H9 (cell line): Measurements from ENCODE around the gene MRPL44. TPM values are rescaled to one million over a fixed set of nuclear protein-coding genes. Genes with fewer than 3 reads are reported as not detected.

Experiments
- DNase-seq: peaks from one replicate; pipeline ENCODE4 v3.0.0-alpha.2; 2017
- H2AFZ ChIP-seq: one replicate; pipeline ENCODE4 v1.6.1; 2013; ENCODE audit warnings: mild to moderate bottlenecking, low read length, control low read depth, moderate library complexity
- H2AK5ac ChIP-seq: 2 replicates; pipeline ENCODE4 v1.6.1; 2013; ENCODE audit warnings: low read length, control low read depth, mixed read lengths; ENCODE audit not compliant: insufficient read length
- H2BK120ac ChIP-seq: one replicate; pipeline ENCODE4 v1.6.1; 2013; ENCODE audit warnings: low read depth, mild to moderate bottlenecking, low read length, control low read depth, inconsistent platforms; ENCODE audit not compliant: poor library complexity, severe bottlenecking
- H2BK12ac ChIP-seq: 2 replicates; pipeline ENCODE4 v1.6.1; 2013; ENCODE audit warnings: low read length, control low read depth, mixed read lengths, low read depth; ENCODE audit not compliant: insufficient read length
- H2BK15ac ChIP-seq: 2 replicates; pipeline ENCODE4 v1.6.1; 2013; ENCODE audit warnings: low read depth, low read length, control low read depth
- H2BK20ac ChIP-seq: one replicate; pipeline ENCODE4 v1.6.1; 2013; ENCODE audit warnings: low read depth, mild to moderate bottlenecking, low read length, control low read depth, inconsistent platforms; ENCODE audit not compliant: poor library complexity, severe bottlenecking
- H2BK5ac ChIP-seq: 2 replicates; pipeline ENCODE4 v1.6.1; 2013; ENCODE audit warnings: low read length, control low read depth, mixed read lengths; ENCODE audit not compliant: insufficient read length
- H3K14ac ChIP-seq: 2 replicates; pipeline ENCODE4 v1.6.1; 2013; ENCODE audit warnings: low read length, control low read depth; ENCODE audit not compliant: insufficient read depth
- H3K18ac ChIP-seq: 2 replicates; pipeline ENCODE4 v1.6.1; 2013; ENCODE audit warnings: low read depth, mild to moderate bottlenecking, mixed read lengths, low read length, control low read depth; ENCODE audit not compliant: insufficient read length
- H3K23ac ChIP-seq: 2 replicates; pipeline ENCODE4 v1.6.1; 2013; ENCODE audit warnings: low read length, control low read depth, mixed read lengths, low read depth; ENCODE audit not compliant: insufficient read length
- H3K23me2 ChIP-seq: 2 replicates; pipeline ENCODE4 v1.6.1; 2013; ENCODE audit warnings: low read depth, mild to moderate bottlenecking, mixed read lengths, low read length, control low read depth; ENCODE audit not compliant: insufficient read length, poor library complexity, severe bottlenecking
- H3K27ac ChIP-seq: 2 replicates; pipeline ENCODE4 v1.5.1; 2013; ENCODE audit warnings: low read length, control low read depth, mixed read lengths, low read depth; ENCODE audit not compliant: insufficient read length
- H3K27me3 ChIP-seq: 2 replicates; pipeline ENCODE4 v1.6.1; 2013; ENCODE audit warnings: low read length, control low read depth, inconsistent platforms; ENCODE audit not compliant: insufficient read depth
- H3K4ac ChIP-seq: 2 replicates; pipeline ENCODE4 v1.6.1; 2013; ENCODE audit warnings: low read depth, mild to moderate bottlenecking, control low read depth, inconsistent platforms, low read length, moderate library complexity
- H3K4me1 ChIP-seq: 2 replicates; pipeline ENCODE4 v1.6.1; 2013; ENCODE audit warnings: low read length, control low read depth, inconsistent platforms; ENCODE audit not compliant: insufficient read depth
- H3K4me2 ChIP-seq: 2 replicates; pipeline ENCODE4 v1.6.1; 2013; ENCODE audit warnings: low read length, control low read depth, mixed read lengths; ENCODE audit not compliant: insufficient read length, insufficient read depth
- H3K56ac ChIP-seq: 2 replicates; pipeline ENCODE4 v1.6.1; 2013; ENCODE audit warnings: low read depth, mild to moderate bottlenecking, mixed read lengths, low read length, control low read depth; ENCODE audit not compliant: insufficient read length
- H3K79me1 ChIP-seq: 2 replicates; pipeline ENCODE4 v1.6.1; 2013; ENCODE audit warnings: low read depth, mild to moderate bottlenecking, moderate library complexity, low read length, control low read depth, inconsistent platforms; ENCODE audit not compliant: insufficient read depth, poor library complexity, severe bottlenecking
- H3K79me2 ChIP-seq: 2 replicates; pipeline ENCODE4 v1.6.1; 2013; ENCODE audit warnings: low read length, control low read depth, inconsistent platforms; ENCODE audit not compliant: insufficient read depth
- H3K9ac ChIP-seq: 2 replicates; pipeline ENCODE4 v1.6.1; 2013; ENCODE audit warnings: low read length, control low read depth, mixed read lengths; ENCODE audit not compliant: insufficient read length; ENCODE audit errors: extremely low read depth
- H3K9me3 ChIP-seq: one replicate; pipeline ENCODE4 v1.6.1; 2013; ENCODE audit warnings: low read depth, low read length, inconsistent platforms; ENCODE audit not compliant: control insufficient read depth
- H3T11ph ChIP-seq: one replicate; pipeline ENCODE4 v1.6.1; 2013; ENCODE audit warnings: mild to moderate bottlenecking, low read length, control low read depth, inconsistent platforms
- H4K20me1 ChIP-seq: one replicate; pipeline ENCODE4 v1.6.1; 2013; ENCODE audit not compliant: control insufficient read depth, insufficient read length, insufficient read depth
- H4K5ac ChIP-seq: 2 replicates; pipeline ENCODE4 v1.6.1; 2013; ENCODE audit warnings: low read depth, mild to moderate bottlenecking, mixed read lengths, low read length, control low read depth; ENCODE audit not compliant: insufficient read length
- H4K8ac ChIP-seq: replicated peaks from 2 replicates; pipeline ENCODE4 v1.6.1; 2013; ENCODE audit warnings: low read length, control low read depth, mixed read lengths, low read depth; ENCODE audit not compliant: insufficient read length
- H4K91ac ChIP-seq: 2 replicates; pipeline ENCODE4 v1.6.1; 2013; ENCODE audit warnings: low read depth, mild to moderate bottlenecking, moderate library complexity, mixed read lengths, low read length, control low read depth; ENCODE audit not compliant: insufficient read length
- H3K27ac Mint-ChIP-seq, 3 experiments: 2 replicates in 2 of 3; 3 replicates in 1 of 3; pipeline ENCODE4 v1.8.0; 2020 to 2021; ENCODE audit warnings: mixed read lengths in 3 of 3, mild to moderate bottlenecking in 1 of 3, moderate library complexity in 1 of 3
- H3K27me3 Mint-ChIP-seq: 2 replicates; pipeline ENCODE4 v1.8.0; 2021; ENCODE audit warnings: low read depth, mild to moderate bottlenecking, moderate library complexity, mixed read lengths
- H3K36me3 Mint-ChIP-seq, 3 experiments: 2 replicates in 2 of 3; 3 replicates in 1 of 3; pipeline ENCODE4 v1.8.0; 2020 to 2021; ENCODE audit warnings: low read depth in 3 of 3, mixed read lengths in 3 of 3; ENCODE audit not compliant: insufficient read depth in 1 of 3
- H3K4me1 Mint-ChIP-seq, 2 experiments: 2 replicates each; pipeline ENCODE4 v1.8.0; 2020; ENCODE audit warnings: mixed read lengths in 2 of 2
- H3K4me3 Mint-ChIP-seq, 2 experiments: 2 replicates in 1 of 2; 3 replicates in 1 of 2; pipeline ENCODE4 v1.8.0; 2020 to 2021; ENCODE audit warnings: mild to moderate bottlenecking in 2 of 2, mixed read lengths in 2 of 2, moderate library complexity in 1 of 2
- H3K9me3 Mint-ChIP-seq, 2 experiments: 2 replicates in 1 of 2; 3 replicates in 1 of 2; pipeline ENCODE4 v1.8.0; 2020; ENCODE audit warnings: mild to moderate bottlenecking in 2 of 2, mixed read lengths in 2 of 2, moderate library complexity in 1 of 2
- WGBS: extraction: QIAGEN DNeasy Blood & Tissue Kit; methylation state at CpG from one replicate; pipeline ENCODE4 v1.1.7; 2013; ENCODE audit warnings: missing lambda C conversion rate, low lambda C conversion rate, mixed read lengths; ENCODE audit not compliant: insufficient read length; ENCODE audit errors: extremely low coverage; 5-methylcytosine and 5-hydroxymethylcytosine counted together
- total RNA-seq: library from RNA; stranded (reverse); gene quantifications from 2 replicates; pipeline ENCODE4 v1.2.1, GENCODE V29; 2021
- TF ChIP-seq, protein P1 (sequence below): fragments of 200-600 bp; sonication (generic); conservative IDR thresholded peaks from 3 replicates; pipeline ENCODE4 v1.8.0; 2021; ENCODE audit warnings: antibody characterized with exemption, mild to moderate bottlenecking

MRPL44 gene
- total RNA-seq, 1 experiment from 2014 or later = 46.1 TPM

DNA sequence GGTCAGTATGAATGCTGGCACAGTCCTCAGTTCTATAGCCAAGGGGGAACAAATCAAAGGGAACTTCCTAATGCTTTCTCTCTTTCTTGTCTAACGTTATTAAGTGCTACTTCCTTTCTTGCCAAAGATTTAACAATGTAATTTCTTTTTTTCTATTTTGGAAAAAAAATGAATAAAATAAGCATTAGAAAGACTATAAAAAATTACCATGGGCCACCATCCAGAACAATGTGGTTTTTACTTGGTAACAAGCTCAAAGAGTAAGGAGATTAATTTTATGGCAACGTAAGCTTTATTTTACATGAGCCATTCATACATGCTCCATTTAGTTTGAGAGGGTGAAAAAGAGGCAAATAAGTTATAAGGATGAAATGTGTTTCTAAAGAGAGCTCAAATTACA is 41.7 kb downstream of the MRPL44 start:
- Histone ChIP-seq H3K4me2 (no peak overlapping the region), H3K27me3 (no peaks in the 10 kb centered on the region), H3K23me2 (no peaks in the 10 kb centered on the region), H3K79me1 (no peaks in the 10 kb centered on the region), H3T11ph (no peak overlapping the region), H3K18ac (no peak overlapping the region), H3K4me1 (no peaks in the 10 kb centered on the region), H2BK20ac (no peak overlapping the region), H2BK5ac (no peak overlapping the region), H2BK120ac (no peak overlapping the region), H2AK5ac (no peak overlapping the region), H2BK15ac (no peak overlapping the region), H3K9ac (no peak overlapping the region), H2BK12ac (no peak overlapping the region), H4K8ac (no peak overlapping the region), H3K4ac (no peak overlapping the region), H3K79me2 (no peaks in the 10 kb centered on the region), H4K5ac (no peak overlapping the region), H3K23ac (no peak overlapping the region), H4K20me1 (no peaks in the 10 kb centered on the region), H4K91ac (no peak overlapping the region), H3K14ac (no peak overlapping the region), H3K56ac (no peak overlapping the region), H3K27ac (no peak overlapping the region), H2AFZ (no peak overlapping the region), H3K9me3 (no peaks in the 10 kb centered on the region)
- Mint-ChIP-seq H3K36me3 (peaks cover 11 to 26% (median 20%) of the 10 kb centered on the region in 3 experiments; a peak in 5 of 7 replicates), H3K4me3 (no peak overlapping the region), H3K27ac (no peak overlapping the region), H3K27me3 (no peaks in the 10 kb centered on the region), H3K4me1 (peaks cover 11 to 12% of the 10 kb centered on the region in 2 experiments), H3K9me3 (no peaks in the 10 kb centered on the region; a peak in 2 of 5 replicates)
- TF ChIP-seq, protein P1, sequence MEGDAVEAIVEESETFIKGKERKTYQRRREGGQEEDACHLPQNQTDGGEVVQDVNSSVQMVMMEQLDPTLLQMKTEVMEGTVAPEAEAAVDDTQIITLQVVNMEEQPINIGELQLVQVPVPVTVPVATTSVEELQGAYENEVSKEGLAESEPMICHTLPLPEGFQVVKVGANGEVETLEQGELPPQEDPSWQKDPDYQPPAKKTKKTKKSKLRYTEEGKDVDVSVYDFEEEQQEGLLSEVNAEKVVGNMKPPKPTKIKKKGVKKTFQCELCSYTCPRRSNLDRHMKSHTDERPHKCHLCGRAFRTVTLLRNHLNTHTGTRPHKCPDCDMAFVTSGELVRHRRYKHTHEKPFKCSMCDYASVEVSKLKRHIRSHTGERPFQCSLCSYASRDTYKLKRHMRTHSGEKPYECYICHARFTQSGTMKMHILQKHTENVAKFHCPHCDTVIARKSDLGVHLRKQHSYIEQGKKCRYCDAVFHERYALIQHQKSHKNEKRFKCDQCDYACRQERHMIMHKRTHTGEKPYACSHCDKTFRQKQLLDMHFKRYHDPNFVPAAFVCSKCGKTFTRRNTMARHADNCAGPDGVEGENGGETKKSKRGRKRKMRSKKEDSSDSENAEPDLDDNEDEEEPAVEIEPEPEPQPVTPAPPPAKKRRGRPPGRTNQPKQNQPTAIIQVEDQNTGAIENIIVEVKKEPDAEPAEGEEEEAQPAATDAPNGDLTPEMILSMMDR = no peak
- no CpG with 5 or more reads among the region's 2 CpGs for WGBS
- no peak for DNase-seq
